NCI-H128 (cell line): ENCODE results near the gene SPAG8.

Experiments used
- DNase-seq: peaks from one replicate; lab custom pipeline; 2025; ENCODE audit not compliant: unreplicated experiment; lab: John Stamatoyannopoulos, UW

The SPAG8 gene

DNA sequence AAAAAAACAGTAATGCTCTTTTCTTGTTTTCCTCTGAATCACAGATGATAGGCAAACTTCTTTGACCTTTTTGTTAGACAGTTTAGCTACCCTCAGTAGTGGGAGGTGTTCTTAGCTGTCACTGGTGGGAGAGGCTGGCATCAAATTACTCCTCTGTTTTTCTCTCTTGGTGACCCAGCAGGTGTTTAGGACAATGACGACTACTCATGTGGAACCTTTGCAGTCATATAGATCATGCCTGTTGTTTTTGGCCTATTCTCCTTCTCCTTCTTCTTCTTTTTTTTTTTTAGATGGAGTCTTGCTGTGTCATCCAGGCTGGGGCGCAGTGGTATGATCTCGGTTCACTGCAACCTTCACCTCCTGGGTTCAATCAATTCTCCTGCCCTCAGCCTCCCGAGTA, 36.0 kb downstream of the SPAG8 start:
- DNase-seq = peak; percentile 69

DNA sequence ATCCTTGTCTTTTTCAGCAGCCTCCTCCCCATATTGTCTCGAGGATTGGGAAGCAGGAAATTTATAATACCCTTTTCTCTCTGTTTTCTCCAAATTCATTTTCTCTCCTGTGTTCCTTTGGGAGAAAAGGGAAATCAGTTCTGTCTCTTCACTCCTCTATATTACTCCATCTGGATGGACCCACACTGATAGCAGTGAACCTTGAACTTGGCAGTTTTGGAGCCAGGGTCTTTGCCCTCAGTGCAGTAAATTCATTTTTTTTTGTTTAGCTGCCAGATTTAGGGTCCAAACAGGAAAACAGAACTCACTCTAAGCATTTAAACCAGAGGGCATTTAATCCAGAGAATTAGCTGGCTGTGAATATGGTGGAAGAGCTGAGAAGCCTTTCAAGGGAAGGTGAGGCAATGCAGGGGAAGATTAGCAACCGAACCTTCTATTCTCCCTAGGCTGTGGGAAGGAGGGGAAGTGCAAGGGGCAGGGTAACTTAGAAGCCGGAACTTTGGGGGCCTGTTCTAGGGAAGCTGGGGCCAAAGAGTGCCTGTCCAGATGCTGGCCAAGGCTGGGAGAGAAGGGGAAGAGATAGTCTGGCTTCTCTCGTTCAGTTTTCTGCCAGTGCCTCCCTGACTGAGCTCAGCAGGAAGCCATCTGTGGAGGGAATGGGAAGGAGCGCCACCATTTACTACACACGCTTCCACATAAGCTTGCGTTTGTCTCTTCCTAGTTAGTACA, 37.0 kb downstream of the SPAG8 start:
- no peak for DNase-seq

DNA sequence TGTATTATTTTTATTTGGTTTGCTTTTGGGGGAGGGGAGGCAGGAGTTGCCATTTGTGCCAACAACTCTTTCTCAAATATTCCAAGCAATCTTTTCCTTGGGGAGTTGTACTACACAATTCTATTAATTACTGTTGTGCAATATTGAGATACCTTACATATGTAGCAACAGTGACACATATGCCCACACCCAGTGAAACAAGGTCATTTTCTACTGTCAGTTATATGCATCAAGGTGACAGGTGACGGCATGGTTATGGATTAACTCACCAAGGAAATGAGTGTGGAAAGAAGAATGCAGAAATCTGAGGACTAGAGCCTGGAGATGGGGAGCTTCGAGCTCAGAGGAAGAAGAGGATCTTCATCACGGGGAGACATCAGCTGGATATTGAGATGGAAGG, 40.1 kb downstream of the SPAG8 start:
- DNase-seq = no peak

DNA sequence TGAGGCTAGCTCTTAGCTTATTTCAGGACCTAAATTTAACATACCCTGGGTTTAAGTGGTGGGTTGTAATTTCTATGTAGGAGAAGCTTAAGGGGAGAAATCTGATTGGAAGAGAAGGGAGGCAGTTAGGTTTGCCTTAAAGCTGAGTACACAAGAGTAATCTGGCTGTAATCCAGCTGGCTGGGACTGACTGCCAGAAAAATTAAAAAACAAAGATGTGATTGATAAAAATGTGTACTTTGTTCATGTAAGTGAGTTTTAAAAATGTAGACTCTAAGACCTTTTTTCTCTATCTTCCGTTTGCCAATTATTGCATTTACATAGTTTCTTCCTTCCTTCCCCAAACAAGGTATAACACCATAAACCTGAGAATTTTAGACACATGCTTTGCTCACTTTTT, 40.5 kb downstream of the SPAG8 start:
- DNase-seq = no peak

DNA sequence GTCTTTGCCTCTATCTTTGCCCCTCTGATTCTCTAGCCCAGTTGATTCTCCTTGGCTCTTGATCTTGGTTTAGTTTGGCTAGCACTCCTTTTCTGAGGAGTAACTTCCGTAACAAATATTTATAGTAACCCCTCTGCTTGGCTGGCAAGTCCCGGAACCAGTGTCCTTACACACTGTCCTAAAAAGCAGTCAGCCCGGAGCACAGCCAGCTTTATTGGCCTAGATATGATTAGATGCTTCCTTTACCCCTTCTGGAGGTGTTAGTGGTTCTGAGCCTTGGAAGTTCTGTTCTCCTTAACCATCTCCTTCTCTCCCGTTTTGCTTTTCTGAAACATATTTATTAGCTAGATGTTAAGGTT, 41.0 kb downstream of the SPAG8 start:
- DNase-seq = no peak

DNA sequence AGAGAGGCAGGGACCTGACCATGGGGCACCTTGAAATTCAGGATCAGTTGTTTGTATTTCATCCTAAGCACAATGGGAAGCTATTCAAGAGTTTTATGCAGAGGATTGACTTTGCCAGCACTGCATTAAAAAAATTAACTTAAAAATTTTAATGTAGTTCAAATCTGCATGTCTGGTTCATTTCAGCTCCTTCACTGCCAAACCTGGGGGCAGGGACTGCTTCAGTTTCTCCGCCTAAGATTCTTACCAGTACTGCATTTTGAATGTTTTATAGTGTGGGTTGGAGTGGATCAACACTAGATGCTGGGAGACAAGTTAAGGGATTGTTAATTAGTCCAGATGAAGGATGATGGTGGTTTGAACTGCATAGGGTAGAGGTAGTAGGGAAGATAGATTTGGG, 42.3 kb downstream of the SPAG8 start:
- DNase-seq = no peak

DNA sequence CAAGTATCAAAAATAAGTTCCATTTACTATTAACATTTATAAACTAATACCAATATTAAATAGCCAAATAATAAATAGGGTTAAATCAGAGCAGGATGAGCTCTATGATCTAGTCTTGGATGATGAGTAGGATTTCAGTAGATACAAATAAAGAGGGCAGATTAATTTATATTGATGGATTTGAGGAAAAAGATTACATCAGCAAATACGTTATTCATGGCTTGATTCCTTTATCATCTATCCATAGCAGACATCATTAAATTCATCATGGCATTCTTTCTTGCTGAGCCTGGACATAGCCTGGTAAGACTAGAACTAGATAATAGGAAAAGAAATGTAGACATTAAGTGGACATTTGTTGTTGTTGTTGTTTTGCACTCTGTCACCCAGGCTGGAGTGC, 44.6 kb downstream of the SPAG8 start:
- DNase-seq = no peak

DNA sequence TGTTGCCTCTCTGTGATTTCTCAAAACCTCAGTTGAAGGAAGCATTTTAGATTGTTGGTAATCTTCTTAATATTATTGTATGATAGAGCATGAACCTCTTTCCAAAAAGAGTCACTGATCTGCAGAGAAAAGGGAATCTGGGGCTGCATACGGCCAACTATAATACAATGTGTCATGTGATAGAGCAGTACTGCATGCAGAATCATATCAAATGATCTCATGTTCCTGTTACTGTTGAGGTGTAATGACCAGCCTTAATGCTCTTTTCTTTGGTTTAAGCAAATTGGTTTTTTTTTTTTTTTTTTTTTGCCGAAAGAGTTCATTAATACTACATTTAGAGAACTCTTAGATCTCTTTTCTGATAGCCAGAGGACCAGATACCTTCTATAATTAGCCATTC, 45.1 kb downstream of the SPAG8 start:
- DNase-seq = no peak

DNA sequence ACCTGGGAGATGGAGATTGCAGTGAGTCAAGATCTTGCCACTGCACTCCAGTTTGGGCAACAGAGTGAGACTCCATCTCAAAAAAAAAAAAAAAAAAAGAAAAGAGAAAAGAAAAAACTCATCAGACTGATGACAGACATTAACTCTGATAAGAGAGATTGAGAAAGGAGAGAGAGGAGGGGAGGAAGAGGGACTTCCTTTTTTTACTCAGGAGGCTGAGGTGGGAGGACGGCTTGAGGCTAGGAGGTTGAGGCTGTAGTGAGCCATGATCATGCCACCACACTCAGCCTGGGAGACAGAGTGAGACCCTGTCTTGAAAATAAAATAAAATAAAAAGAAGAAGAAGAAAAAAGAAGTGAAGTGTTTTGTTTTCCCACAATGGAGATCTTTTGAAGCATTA, 48.3 kb downstream of the SPAG8 start:
- DNase-seq = no peak

DNA sequence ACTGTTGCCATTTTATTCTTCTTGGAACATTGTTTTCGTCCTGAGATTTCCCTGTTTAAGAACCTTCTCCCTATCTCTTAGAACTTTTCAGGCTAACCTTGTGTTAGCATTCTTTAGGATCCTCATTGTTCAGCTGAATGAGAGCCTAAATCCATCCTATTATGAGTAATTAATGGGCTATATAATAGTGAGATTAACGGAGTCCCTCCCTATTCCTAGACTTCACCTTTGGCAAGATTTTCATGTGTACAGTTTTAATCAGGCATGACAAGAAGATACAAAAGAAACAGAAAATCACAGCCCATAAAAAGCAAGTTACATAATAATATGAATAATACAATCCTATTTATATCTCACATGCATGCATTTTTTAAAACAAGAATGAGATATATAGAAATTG, 48.9 kb downstream of the SPAG8 start:
- no peak for DNase-seq

DNA sequence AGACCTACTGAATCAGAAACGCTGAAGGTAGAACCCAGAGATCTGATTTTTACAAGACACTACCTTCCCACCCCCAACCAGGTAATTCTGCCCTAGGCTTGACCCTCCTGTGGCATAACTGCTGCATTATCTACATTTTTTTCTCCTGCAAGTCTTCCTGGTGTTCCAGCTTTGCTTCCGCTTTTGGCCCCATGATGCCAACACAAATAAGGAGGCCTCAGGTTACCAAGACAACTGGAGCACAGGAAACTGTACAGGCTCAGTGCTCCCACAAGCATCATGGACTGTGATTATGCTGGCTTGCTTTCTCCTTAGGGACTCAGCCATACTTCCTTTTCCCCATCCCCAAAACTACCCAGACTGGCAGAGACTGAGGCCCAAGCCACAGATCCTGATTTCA, 51.4 kb downstream of the SPAG8 start:
- no peak for DNase-seq

DNA sequence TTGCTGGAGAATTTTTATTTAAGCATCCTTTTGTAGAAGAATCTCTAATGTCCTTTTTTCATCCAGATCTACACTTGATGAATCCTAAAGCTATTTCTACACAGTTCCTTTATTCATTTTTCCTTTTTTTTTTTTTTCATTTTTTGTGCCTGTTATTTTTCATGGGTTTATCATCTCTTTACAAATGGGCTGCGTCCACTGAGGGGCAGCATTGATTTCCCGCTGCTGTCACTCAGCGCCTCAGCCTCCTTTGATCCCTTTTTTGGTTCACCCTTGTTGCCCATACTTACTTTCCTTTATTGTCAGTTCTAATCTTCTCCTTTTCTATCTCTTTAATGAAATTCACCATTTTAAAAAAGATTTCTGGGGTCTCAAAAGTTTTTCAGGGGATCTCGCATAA, 52.3 kb downstream of the SPAG8 start:
- no peak for DNase-seq
